Activated CD4-positive, alpha-beta T cell treated with anti-CD3 and anti-CD28 coated beads, Interleukin-2, Interleukin-4, amounts not matched to agents 100 ng/mL and 50 ng/mL, durations not matched to agents 16 hours and 8 hours (primary cell): ENCODE data around the gene RTP4.

ENCODE experiments used
- DNase-seq: peaks from one replicate; pipeline ENCODE4 v3.0.0-alpha.2; 2020; ENCODE audit warnings: low spot score

Gene RTP4

DNA sequence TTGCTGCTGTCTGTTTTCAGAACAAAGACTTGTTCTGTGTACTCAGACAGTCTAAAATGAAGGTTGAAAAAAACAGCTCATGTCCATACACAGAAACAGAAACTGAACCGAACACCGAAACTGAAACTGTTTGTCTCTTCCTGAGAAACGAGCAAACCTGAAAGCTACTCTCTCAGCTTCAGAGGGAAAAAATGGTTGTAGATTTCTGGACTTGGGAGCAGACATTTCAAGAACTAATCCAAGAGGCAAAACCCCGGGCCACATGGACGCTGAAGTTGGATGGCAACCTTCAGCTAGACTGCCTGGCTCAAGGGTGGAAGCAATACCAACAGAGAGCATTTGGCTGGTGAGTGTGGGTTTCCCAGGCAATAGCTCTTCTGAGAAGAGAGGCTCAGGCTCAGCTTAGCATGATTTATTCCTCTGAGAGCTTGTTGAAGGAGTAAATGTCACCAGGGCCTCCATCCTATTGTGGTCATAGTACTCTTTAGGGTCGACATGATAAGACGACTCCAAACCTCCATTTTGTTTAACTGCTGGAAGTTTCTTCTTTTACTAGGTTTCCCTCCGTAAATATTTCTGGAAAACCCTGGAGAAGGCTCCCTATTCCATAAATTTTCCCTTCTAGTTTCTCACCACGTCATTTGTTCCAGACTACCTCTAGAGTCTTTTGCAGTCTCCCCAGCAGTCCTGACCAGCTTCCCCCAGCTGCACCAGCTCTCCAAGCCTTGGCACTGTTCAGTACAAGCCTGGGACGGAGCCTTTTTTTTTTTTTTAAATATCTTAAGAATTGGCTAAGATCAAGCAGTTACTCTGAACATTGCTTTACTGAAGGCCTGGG is at the start of gene RTP4:
Gene RTP4, plus strand, starts transcription at position 135 of the 838 bp plus-strand sequence. Its CDS starts 57 bp downstream, at position 192.
- peak; percentile 83 for DNase-seq

DNA sequence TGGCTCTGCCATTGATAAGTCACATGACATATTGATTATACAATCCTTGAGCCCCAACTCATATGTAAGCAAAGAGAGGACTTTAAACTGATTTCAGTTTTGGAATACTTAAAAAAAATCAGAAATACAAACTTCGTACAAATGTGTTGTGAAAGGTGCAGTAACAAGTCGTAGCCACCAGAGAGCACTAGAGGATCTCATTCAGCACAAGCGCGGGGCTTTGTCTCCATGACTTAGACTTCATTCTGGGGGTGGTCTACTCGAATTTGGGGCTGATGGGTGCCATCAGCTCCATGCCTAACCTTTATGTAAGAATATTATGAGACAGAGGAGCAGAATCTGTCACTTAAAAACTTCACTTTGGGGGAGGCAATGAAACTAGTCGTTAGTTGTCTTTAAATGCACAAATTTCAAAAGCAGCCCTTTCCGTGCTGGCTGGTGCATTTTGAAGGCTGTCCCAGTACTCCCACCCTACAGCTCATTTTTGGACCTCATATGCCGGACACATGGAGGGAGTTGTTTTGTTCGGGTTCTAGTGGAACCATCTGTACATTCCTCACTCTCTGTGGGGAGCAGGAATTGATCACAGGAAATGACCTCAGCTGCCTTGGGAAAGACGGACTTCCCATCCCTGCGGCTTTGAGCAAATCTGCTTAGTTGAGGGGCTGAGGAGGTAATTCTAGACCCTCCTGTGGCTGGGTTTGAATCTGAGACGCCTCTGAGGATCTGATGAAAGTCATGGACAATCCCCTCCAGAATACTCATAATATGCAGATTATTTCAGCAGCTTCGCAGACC is 49.2 kb upstream of the RTP4 start:
- peak; percentile 34 for DNase-seq

DNA sequence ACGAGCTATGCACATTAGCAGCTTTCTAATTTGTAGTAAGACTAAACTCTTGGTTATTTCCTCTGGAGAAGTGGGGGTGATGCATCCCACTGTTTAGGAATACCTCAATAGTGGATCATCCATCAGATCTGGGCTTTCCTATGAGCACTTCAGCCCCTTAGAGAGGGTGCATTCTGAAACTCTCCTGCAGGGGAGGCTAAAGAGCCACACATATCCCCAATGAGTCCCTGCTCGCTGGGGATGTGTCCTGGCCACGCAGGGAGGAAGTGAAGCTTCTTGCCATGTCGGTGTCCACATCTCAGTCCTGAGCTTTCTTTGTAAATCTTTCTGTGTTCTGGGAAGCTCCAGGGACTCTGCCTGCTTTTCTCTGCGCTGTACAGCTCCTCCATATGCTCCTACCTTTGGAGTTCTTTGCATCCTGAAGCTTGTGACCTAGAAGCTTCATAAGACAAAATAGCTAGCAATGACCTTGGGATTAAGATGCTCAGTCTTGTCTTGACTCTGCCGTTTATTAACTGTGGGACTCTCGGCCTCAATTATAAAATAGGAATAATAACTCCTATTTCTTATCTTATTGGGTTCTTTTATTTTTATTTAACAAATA is 48.4 kb upstream of the RTP4 start:
- peak; percentile 57 for DNase-seq

DNA sequence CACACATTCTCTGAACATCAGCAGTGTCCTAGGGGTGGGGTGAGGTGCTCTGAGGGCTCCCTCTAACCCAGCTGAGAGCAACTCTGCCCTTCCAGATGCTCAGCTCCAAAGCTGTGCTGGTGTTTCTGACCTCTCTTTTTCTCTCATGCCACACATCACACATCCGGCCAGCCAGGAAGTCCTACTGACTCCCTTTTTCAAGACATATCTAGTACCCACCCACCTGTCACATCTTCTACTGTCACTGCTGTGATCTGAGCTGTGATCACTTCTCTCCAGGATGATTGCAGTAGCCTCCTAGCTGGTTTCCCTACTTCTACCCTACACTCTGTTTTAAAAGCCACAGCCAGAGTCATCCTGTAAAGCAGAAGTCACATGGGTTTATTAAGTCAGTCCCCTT is 46.4 kb upstream of the RTP4 start:
- no peak for DNase-seq

DNA sequence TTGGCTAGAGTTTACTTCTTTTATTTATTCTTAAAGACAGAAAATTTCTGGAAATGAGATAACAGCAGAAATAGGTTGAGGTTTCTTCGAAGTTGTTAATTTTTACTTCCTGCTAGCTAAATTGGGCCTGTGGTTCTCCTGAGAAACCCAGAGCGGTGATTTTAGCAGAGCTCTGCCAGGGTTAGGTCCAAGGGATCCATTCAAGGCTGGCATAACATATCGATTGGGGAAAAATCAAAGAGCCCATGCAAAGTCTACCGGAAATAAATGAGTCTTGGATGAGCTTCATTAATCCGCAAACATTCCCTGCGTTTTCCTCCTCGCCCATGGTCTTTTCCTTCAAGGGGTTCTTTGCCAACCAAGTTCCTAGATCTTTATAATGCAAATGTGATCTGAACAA is 45.9 kb upstream of the RTP4 start:
- DNase-seq: no peak

DNA sequence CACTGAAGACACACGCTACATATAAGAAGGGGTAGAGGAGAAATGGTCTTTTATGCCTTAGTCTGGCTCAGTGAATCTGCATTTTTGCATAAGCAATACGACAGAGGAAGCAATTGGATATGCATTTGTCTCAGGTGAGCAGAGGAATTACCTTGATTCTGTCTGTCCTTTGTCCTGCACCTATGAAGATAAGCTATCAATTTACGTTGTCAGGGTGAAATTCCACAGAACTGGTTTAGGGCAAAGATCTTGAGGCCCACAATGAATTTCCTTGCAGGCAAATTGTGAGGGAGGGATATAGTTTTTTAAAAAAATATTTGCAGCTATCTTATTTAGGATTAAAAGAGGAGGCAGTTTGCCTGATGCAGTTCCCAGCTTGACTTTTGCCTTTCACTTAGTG is 45.1 kb upstream of the RTP4 start:
- DNase-seq: no peak

DNA sequence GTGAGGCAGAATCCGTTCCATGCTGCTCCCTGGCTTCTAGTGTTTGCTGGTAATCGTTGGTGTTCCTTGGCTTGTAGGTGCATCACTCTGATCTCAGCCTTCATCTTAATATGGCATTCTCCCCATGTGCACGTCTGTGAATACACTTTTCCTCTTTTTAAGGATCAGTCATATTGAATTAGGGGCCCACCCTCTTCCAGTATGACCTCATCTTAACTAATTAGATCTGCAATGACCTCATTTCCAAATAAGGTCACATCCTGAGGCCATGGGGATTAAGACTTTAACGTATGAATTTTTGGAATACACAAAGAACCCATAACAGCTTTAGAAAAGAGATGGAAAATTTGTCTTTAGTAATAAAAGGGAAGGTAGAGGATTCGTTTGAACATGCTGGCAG is 42.6 kb upstream of the RTP4 start:
- DNase-seq: no peak

DNA sequence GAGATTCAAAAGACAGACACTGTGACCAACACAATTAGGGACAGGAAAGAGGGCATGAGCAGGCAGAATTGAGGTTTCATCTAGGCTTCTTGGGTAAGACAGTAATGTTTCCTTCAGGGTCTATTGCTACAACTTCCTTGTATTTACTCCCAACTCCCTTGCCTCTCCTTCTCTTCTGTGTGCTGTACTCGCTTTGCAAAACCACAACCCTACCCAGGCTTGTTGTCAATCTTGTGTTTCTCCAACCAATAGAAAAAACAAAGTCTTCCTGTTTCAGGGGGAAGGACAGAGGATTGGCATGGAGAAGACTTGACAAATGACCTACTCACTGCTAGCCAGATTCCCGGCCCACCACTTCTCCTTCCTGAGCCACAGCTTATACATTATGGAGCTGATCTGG is 40.3 kb upstream of the RTP4 start:
- no peak for DNase-seq

DNA sequence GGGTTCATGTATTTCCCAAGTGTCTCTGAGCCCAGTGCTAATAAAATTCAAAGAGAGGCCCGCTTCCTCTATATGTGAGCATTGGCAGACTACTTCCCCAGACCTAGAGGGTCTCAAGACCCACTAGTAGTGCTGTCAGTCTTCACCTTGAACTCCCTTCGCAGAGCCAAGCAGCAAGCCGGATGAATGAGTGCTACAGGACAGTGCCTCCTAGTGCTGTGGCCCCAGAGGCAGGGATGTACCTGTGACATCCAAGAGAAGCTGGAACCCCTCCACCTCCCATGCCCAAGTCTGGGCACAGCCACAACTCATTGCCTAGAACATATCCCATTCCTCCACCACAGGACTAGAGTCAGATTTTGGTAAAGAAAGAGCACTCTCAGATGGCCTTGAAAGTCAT is 39.5 kb upstream of the RTP4 start:
- DNase-seq: no peak

GRCh38 chr3:187334904-187335303 is 33.3 kb upstream of the RTP4 start:
- no peak for DNase-seq

GRCh38 chr3:187336322-187336721 is 31.9 kb upstream of the RTP4 start:
- no peak for DNase-seq

DNA sequence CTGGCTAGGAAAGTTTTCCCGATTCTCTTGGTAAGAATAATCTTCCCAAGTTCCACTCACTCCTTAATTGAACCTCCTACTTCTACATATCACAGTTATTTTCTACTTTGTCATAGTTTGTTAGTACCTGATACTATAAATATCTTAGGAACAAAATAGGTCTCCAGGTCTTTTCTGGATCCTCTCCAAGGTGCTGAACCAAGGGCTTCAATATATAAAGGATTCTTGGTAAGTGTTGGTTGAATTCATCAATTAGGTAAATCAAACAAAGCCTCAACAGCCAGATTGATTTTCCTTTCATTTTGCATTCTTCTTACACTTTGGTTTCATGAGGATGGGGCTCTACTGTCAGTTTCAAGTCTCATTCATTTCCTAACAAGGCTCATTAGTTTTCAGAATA is 27.6 kb upstream of the RTP4 start:
- DNase-seq: no peak

DNA sequence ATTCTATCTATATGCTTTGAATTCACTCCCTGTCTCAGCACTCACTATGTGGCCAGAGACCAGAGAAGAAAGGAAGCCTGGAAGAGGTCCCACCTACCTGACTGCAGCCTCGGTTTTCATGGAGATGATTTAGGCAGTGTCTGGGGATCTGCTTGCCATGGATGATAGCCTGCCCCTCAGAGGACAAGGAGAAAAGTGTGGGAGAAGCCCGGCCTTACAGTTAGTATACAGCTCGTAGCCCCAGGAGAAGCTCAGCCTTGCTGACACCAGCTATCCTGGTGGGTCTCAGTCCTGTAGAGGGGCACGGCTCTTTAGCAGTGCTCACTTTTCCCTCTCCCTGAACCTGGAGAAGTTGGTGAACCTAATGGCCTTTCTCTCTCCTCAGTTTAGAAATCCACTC is 25.9 kb upstream of the RTP4 start:
- no peak for DNase-seq

- DNase-seq: no peak
Measured at GRCh38 chr3:187343670-187344069, 24.5 kb upstream of the RTP4 start.

DNA sequence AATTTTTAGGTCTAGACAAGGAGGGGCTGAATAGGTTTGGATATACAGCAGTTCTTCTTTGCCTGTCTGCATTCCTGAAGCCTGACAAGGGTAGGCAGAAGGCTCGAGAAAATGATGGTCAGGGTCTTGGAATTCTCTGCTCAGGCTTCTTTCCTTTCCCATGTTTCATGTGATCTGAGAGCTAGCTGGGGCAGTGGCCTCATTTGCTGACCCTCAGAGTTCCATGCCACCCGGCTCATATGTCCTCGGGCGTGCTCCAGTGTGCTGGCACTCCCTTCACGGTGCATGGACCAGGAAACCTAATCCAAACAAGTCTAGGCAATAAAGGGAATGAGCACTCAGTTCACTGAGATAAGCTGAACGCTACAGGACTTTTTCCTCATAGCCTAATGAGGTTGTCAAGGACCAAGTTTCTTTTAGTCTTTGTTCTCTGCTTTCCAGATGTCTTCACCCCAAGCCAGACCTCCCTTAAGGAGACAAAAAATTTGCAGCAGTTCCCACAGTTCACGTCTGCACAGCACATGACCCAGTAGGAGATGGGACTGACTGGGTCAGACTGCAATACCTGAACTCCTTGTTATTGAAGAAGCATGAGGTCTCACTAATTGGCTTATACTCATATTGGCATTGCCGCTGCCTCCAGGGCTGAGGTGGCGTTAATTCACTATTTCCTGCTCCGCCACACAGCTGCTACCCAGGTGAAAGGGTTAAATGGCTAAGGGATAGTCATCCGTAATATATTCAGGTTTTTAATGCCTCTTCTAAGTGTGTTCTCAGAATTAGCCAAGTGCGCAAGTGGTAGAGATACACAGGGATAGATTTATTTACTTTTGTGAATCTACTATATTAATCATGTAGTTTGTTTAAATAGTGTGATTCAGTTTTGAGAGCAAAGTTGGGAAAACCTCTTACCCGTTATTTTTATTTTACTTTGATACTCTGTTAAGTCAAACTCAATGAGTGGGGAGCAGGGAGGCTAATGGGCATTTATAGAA is 15.3 kb upstream of the RTP4 start:
- DNase-seq: no peak

- DNase-seq: no peak
Measured at GRCh38 chr3:187358068-187358467, 10.1 kb upstream of the RTP4 start.

DNA sequence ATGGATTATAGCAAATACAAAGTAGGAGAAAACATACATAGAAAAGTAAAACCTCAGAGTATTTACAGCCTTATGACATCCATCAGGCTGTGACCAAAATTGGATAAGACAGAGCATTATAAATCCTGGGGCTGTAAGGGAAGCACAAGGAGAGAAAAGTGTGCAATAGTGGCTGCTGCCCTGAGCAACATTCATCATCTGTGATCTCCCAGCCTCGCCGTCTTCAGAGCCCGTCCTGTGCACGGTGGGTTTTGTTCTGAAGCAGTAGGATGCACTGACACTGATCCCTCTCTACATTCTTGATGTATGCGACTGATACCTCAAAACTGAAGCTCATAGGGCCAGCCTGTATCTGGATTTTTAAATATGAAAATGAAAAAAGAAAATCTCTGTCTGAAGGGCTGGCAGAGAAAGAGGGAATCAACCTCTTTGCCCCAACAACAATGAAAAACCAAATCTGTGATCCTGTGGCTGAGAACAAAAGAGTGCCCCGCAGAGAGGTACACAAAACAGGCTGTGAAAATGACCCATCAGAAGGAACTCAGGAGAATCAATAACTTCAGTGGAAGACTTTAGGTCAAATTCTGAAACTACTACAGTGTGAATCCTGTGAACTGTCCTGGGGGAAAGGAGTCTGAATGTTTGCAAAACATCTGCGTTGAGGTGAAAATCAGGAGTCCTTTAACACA is 8.2 kb upstream of the RTP4 start:
- no peak for DNase-seq

DNA sequence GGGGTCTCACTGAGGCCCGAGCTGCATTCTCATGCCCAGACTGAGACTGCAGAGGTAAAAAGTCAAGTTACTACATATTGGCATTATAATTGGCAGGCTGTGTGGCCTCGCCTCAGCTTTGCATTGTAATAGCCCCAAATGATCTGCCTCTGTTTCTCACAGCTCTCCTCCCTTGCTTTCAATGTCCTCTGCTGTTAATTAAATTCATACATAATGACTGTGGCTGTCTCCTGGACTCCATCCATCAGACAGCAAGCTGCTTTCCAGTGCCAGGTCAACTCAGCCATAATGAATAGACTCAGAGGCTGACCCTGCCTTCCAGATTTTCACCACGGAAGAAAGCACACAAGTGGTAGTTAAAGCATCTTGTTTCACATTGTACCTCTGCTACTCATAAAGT is 7.6 kb upstream of the RTP4 start:
- no peak for DNase-seq

- peak; percentile 45 for DNase-seq
Measured at GRCh38 chr3:187361835-187362234, 6.3 kb upstream of the RTP4 start.

GRCh38 chr3:187367561-187368103 is 553 bp upstream of the RTP4 start:
- DNase-seq: no peak

DNA sequence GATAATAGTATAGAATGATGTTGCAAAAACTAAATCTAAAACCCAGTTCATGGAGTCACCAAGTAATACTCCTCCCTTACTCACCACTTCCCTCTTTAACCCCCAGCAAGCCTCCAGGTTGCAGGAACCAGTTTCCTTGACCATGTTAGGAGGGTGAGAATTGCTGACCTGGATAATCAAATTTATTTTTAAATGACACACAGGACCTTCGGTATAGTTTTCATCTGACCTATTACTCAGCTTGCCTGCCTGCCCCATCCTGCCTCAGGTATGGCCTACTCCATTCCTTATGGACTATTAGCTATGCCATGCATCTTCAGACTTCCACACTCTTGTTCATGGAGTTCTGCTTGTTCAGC is 883 bp downstream of the RTP4 start:
- no peak for DNase-seq
